Stimulated activated CD4-positive, alpha-beta T cell treated with anti-CD3 and anti-CD28 coated beads, Interleukin-1b, Interleukin-23, amount 100 ng/mL, for 4 hours (primary cell): ENCODE results near the gene CRY2.
"Not testable (repeated sequence)": the region's sequence is repeated elsewhere in the genome, so short reads cannot be mapped to it uniquely, and the experiment has no call there.

Experiments
- DNase-seq, 2 donors: peaks; one replicate each; pipeline ENCODE4 v3.0.0-alpha.2; 2020; ENCODE audit warnings: low read depth in 2 of 2

The CRY2 gene

GRCh38 chr11:45811571-45812290 is 35.5 kb upstream of the CRY2 start:
- DNase-seq = no peak

- no peak for DNase-seq
Measured at GRCh38 chr11:45812581-45813548, 34.4 kb upstream of the CRY2 start.

- DNase-seq = no peak
Measured at GRCh38 chr11:45815747-45816146, 31.5 kb upstream of the CRY2 start.

GRCh38 chr11:45816614-45817013 is 30.7 kb upstream of the CRY2 start:
- no peak for DNase-seq

GRCh38 chr11:45817191-45817590 is 30.1 kb upstream of the CRY2 start:
- no peak for DNase-seq

GRCh38 chr11:45818961-45819605 is 28.2 kb upstream of the CRY2 start:
- no peak for DNase-seq

GRCh38 chr11:45820211-45820857 is 26.9 kb upstream of the CRY2 start:
- no peak for DNase-seq

GRCh38 chr11:45826492-45826891 is 20.8 kb upstream of the CRY2 start:
- not testable (repeated sequence) for DNase-seq

- DNase-seq = no peak
Measured at GRCh38 chr11:45827123-45827522, 20.2 kb upstream of the CRY2 start.

- DNase-seq = no peak
Measured at GRCh38 chr11:45828996-45829395, 18.3 kb upstream of the CRY2 start.

GRCh38 chr11:45830596-45830995 is 16.7 kb upstream of the CRY2 start:
- DNase-seq = no peak

GRCh38 chr11:45832811-45833441 is 14.3 kb upstream of the CRY2 start:
- DNase-seq = no peak

- no peak for DNase-seq
Measured at GRCh38 chr11:45833761-45834160, 13.5 kb upstream of the CRY2 start.

GRCh38 chr11:45834298-45834756 is 12.9 kb upstream of the CRY2 start:
- no peak for DNase-seq

GRCh38 chr11:45839204-45839603 is 8.1 kb upstream of the CRY2 start:
- no peak for DNase-seq

- DNase-seq = not testable (repeated sequence)
Measured at GRCh38 chr11:45840251-45840650, 7.0 kb upstream of the CRY2 start.

GRCh38 chr11:45843158-45843924 is 3.9 kb upstream of the CRY2 start:
- peak; percentile 73 to 83 for DNase-seq

GRCh38 chr11:45844822-45845578 is 2.3 kb upstream of the CRY2 start:
- DNase-seq = no peak

GRCh38 chr11:45846174-45846675 is 1.1 kb upstream of the CRY2 start:
- no peak for DNase-seq
